Activated naive CD4-positive, alpha-beta T cell treated with anti-CD3 and anti-CD28 coated beads, Interleukin-2, amount 10 ng/mL, durations not matched to agents 7 days and 5 days (primary cell): ENCODE data around the gene PPP1CB.

Experiments used
- CTCF ChIA-PET: fragments of 350-600 bp; sonication (Branson Sonifier 250); formaldehyde crosslinking; loops from one replicate; lab custom pipeline; 2021; ENCODE audit warnings: antibody characterized with exemption; lab: Charles Lee
- DNase-seq: peaks from one replicate; pipeline ENCODE4 v3.0.0-alpha.2; 2020
- H3K27ac Mint-ChIP-seq: one replicate; pipeline ENCODE4 v1.8.0; 2021; ENCODE audit warnings: mild to moderate bottlenecking, moderate library complexity, mixed read lengths
- H3K27me3 Mint-ChIP-seq: one replicate; pipeline ENCODE4 v1.8.0; 2021; ENCODE audit warnings: mild to moderate bottlenecking, mixed read lengths
- H3K36me3 Mint-ChIP-seq: one replicate; pipeline ENCODE4 v1.8.0; 2021; ENCODE audit warnings: mixed read lengths
- H3K4me1 Mint-ChIP-seq: one replicate; pipeline ENCODE4 v1.8.0; 2021; ENCODE audit warnings: mixed read lengths
- H3K4me3 Mint-ChIP-seq: one replicate; pipeline ENCODE4 v1.8.0; 2021; ENCODE audit warnings: mild to moderate bottlenecking, moderate library complexity, mixed read lengths
- H3K9me3 Mint-ChIP-seq: one replicate; pipeline ENCODE4 v1.8.0; 2021; ENCODE audit warnings: mixed read lengths

The PPP1CB gene

GRCh38 chr2:28822036-28822435 lies 70.4 kb downstream of the PPP1CB start:
- CTCF ChIA-PET: interaction anchor here (1.2 kb wide), 1 partner anchor 120 kb away, joined by 3 read pairs; no protein-coding TSS in a partner anchor
- no peaks in the 10 kb centered on the region for H3K9me3 Mint-ChIP-seq
- H3K27me3 Mint-ChIP-seq: peaks cover 14% of the 10 kb centered on the region
- no peaks in the 10 kb centered on the region for H3K4me1 Mint-ChIP-seq
- no peaks in the 10 kb centered on the region for H3K36me3 Mint-ChIP-seq
- no peak for DNase-seq
- H3K27ac Mint-ChIP-seq: no peak overlapping the region
- no peak overlapping the region for H3K4me3 Mint-ChIP-seq

GRCh38 chr2:28824207-28824606 lies 72.6 kb downstream of the PPP1CB start:
- Mint-ChIP-seq H3K36me3 (no peaks in the 10 kb centered on the region), H3K27me3 (peaks cover 14% of the 10 kb centered on the region), H3K4me1 (no peaks in the 10 kb centered on the region), H3K27ac (no peak overlapping the region), H3K4me3 (no peak overlapping the region), H3K9me3 (no peaks in the 10 kb centered on the region)
- no peak for DNase-seq
- CTCF ChIA-PET: no interaction called here

DNA sequence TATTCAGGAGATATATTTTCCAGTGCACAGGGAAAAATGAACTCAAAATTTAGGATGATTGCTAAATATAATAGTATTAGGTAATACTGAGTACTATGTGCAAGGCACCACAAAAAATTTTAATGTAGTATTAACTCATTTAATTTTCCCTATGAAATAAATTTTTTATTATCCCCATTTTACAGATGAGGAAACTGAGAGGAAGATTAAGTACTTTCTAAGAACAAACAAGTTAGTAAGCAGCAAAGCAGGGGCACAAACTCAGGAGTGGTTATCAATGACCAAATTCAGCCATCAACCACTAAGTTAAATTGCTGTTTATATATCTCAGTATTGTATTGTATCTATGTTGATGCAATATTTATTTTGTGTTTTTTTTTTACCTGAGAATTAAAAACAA lies 73.2 kb downstream of the PPP1CB start:
- Mint-ChIP-seq H3K36me3 (no peaks in the 10 kb centered on the region), H3K4me3 (no peak overlapping the region), H3K4me1 (no peaks in the 10 kb centered on the region), H3K9me3 (no peaks in the 10 kb centered on the region), H3K27me3 (peaks cover 14% of the 10 kb centered on the region), H3K27ac (no peak overlapping the region)
- no peak for DNase-seq
- CTCF ChIA-PET: no interaction called here

- DNase-seq: no peak
- no peaks in the 10 kb centered on the region for H3K4me1 Mint-ChIP-seq
- no peaks in the 10 kb centered on the region for H3K36me3 Mint-ChIP-seq
- H3K27ac Mint-ChIP-seq: no peak overlapping the region
- H3K9me3 Mint-ChIP-seq: no peaks in the 10 kb centered on the region
- H3K27me3 Mint-ChIP-seq: peaks cover 14% of the 10 kb centered on the region
- no peak overlapping the region for H3K4me3 Mint-ChIP-seq
- CTCF ChIA-PET: no interaction called here
These were observed 76.8 kb downstream of the PPP1CB start for GRCh38 chr2:28828382-28828781.

DNA sequence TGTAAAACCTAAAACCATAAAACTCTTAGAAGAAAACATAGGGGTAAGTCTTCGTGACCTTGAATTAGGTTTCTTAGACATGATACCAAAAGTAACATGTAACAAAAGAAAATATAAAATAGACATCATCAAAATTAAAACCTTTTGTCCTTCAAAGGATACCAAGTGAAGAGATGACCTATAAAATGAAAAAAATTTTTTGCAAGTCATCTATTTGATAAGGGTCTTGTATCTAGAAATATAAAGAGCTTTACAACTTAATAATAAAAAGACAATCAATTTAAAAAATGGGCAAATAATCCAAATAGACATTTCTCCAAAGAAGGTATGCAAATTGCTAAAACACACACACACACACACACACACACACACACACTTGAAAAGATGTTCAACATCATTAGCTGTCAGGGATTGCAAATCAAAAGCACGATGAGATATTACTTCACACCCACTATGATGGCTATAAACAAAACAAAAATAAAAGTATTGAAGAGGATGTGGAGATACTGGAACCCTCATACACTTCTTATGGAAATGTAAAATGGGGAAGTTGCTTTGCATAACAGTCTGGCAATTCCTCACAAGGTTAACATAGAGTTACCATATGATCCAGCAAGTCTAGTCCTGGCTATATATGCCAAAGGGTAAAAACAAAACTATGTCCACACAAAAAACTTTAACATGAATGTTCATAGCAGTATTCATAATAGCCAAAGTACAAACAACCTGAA lies 82.3 kb downstream of the PPP1CB start:
- no peak overlapping the region for H3K4me3 Mint-ChIP-seq
- no peak overlapping the region for H3K27ac Mint-ChIP-seq
- CTCF ChIA-PET: no interaction called here
- no peak for DNase-seq
- no peaks in the 10 kb centered on the region for H3K27me3 Mint-ChIP-seq
- no peaks in the 10 kb centered on the region for H3K36me3 Mint-ChIP-seq
- no peaks in the 10 kb centered on the region for H3K9me3 Mint-ChIP-seq
- H3K4me1 Mint-ChIP-seq: no peaks in the 10 kb centered on the region

- no peak overlapping the region for H3K4me3 Mint-ChIP-seq
- no peaks in the 10 kb centered on the region for H3K27me3 Mint-ChIP-seq
- H3K9me3 Mint-ChIP-seq: no peaks in the 10 kb centered on the region
- no peak overlapping the region for H3K27ac Mint-ChIP-seq
- no peak for DNase-seq
- H3K4me1 Mint-ChIP-seq: no peaks in the 10 kb centered on the region
- CTCF ChIA-PET: no interaction called here
- no peaks in the 10 kb centered on the region for H3K36me3 Mint-ChIP-seq
These were observed 84.2 kb downstream of the PPP1CB start for GRCh38 chr2:28835781-28836180.

DNA sequence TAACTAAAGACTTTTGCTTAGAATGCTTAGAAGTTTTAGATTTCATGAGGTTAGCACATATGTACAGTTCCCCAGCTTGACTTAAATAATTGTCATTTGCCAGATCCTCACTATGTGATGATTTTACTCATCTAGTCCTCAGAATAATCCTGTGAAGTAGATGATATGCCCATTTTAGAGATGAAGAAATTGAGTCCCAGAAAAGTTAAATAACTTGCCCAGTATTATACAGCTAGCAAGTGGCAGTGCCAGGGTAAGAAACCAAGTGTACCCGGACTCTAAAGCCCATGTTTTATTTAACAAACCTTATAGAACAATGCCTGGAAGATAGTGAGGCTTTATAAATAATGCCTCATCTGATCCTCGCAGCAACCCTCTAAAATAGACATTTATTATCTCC lies 87.3 kb downstream of the PPP1CB start:
- Mint-ChIP-seq H3K27me3 (no peaks in the 10 kb centered on the region), H3K9me3 (no peaks in the 10 kb centered on the region), H3K27ac (no peak overlapping the region), H3K4me3 (no peak overlapping the region), H3K36me3 (no peaks in the 10 kb centered on the region), H3K4me1 (no peaks in the 10 kb centered on the region)
- no peak for DNase-seq
- CTCF ChIA-PET: no interaction called here

- CTCF ChIA-PET: no interaction called here
- Mint-ChIP-seq H3K9me3 (no peaks in the 10 kb centered on the region), H3K27ac (no peak overlapping the region), H3K27me3 (no peaks in the 10 kb centered on the region), H3K4me3 (no peak overlapping the region), H3K4me1 (no peaks in the 10 kb centered on the region), H3K36me3 (no peaks in the 10 kb centered on the region)
- no peak for DNase-seq
These were observed 90.4 kb downstream of the PPP1CB start for GRCh38 chr2:28842042-28842441.
